Measurements from ENCODE around the gene CHFR. TPM values are rescaled to one million over a fixed set of nuclear protein-coding genes. Genes with fewer than 3 reads are reported as not detected.
"Not testable (repeated sequence)": the region's sequence is repeated elsewhere in the genome, so short reads cannot be mapped to it uniquely, and the experiment has no call there.

The CHFR gene
- total and polyA plus RNA-seq, 12 donors, result 14.9 to 54.4 (median 26.6) TPM

- intact Hi-C loops (cut with DNase I), result no loop called here
- Histone ChIP-seq H3K9me3 (replicated peaks in 1 of 3) (no peaks in the 10 kb centered on the region), H3K27me3 (no peaks in the 10 kb centered on the region), H3K36me3 (replicated peaks in 1 of 2) (peaks cover 0 to 74% of the 10 kb centered on the region in 2 donors), H3K4me1 (replicated peaks in 1 of 2) (no peaks in the 10 kb centered on the region), H3K27ac (no peak overlapping the region), H3K4me3 (no peak overlapping the region)
- TF ChIP-seq CTCF (IDR thresholded peaks at IDR 0.05) (no peak), POLR2A (IDR thresholded peaks at IDR 0.05) (no peak)
- WGBS, 4 donors, result 93 to 97% (median 96%) methylated on average over 12 to 14 of the region's 14 CpGs
- DNase-seq, result no peak
These were observed 17.9 kb downstream of the CHFR start for GRCh38 chr12:132869551-132869950.

DNA sequence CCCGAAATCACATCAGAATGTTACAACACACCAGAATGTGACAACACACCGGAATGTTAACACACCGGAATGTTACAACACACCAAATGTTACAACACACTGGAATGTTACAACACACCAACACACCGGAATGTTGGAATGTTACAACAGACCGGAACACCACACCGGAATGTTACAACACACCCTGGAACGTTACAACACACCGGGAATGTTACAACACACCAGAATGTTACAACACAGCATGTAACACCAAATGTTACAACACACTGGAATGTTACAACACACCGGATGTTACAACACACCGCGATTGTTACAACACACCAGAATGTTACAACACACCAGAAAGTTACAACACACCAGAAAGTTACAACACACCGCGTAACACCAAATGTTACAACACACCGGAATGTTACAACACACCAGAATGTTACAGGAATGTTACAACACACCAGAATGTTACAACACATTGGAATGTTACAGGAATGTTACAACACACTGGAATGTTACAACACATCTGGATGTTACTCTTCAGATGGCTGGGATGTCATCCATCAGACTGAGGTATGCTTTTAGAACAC lies 21.1 kb downstream of the CHFR start:
- Histone ChIP-seq H3K4me1 (replicated peaks in 1 of 2) (no peaks in the 10 kb centered on the region), H3K36me3 (replicated peaks in 1 of 2) (peaks cover 0 to 57% of the 10 kb centered on the region in 2 donors), H3K9me3 (replicated peaks in 1 of 3) (no peaks in the 10 kb centered on the region), H3K4me3 (no peak overlapping the region), H3K27ac (peak overlapping the region in 1 of 5 donors; percentile 41), H3K27me3 (no peaks in the 10 kb centered on the region)
- TF ChIP-seq POLR2A (IDR thresholded peaks at IDR 0.05) (no peak), CTCF (IDR thresholded peaks at IDR 0.05) (no peak)
- no peak for DNase-seq
- WGBS, 4 donors, result 89 to 93% (median 91%) methylated on average over 14 of the region's 14 CpGs
- intact Hi-C loops (cut with DNase I), result no loop called here

DNA sequence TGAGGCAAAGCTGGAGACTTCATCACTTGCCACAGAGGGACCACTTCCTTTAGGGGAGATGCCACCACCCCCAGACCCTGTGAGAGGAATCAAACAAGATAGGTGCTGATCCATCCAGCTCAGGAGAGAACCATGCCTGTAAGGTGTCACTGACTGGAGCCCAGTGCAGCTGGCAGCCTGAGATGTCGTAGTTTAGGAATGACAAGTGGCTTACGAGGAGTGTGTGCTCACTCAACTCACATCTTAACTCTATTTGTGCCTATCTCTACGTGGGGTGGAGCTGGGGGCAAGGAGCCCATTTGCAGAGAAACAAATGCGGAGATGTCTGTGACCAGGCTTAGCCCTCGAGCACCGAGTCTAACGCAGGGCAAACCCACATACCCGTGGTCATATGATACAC lies 25.8 kb downstream of the CHFR start:
- no peak overlapping the region for H3K27ac ChIP-seq
- intact Hi-C loops (cut with DNase I), result no loop called here
- H3K9me3 ChIP-seq (replicated peaks in 1 of 3), result no peaks in the 10 kb centered on the region
- H3K36me3 ChIP-seq (replicated peaks in 1 of 2), result peaks cover 0 to 62% of the 10 kb centered on the region in 2 donors
- TF ChIP-seq POLR2A (IDR thresholded peaks at IDR 0.05), result no peak
- no peak for TF ChIP-seq CTCF (IDR thresholded peaks at IDR 0.05)
- no peaks in the 10 kb centered on the region for H3K27me3 ChIP-seq
- no peak for DNase-seq
- H3K4me3 ChIP-seq, result no peak overlapping the region
- H3K4me1 ChIP-seq (replicated peaks in 1 of 2), result no peaks in the 10 kb centered on the region
- 91 to 97% (median 96%) methylated on average over 7 to 8 of the region's 8 CpGs for WGBS, 4 donors

DNA sequence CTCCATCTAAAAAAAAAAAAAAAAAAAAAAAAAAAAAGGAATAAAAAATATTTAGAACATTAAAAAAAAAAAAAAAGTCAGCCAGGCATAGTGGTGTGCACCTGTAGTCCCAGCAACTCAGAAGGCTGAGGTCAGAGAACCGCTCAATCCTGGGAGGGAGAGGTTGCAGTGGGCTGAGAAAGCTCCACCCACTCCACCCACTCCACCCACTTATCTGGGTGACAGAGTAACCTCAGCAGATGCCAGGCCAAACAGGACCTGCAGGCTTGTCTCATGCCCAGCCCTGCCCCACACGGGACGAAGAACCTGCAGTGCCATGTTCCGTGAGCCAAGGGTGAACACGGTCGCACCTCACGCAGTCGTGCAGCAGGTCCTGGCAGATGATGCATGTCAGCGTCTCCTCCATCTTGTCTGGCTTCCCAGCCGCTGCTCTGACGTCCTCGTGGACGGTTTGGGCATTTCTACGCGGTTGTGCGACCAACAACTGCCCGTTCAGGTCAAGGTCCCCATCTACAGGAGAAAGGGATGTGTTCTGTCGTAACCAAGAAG lies 28.6 kb downstream of the CHFR start:
- H3K36me3 ChIP-seq (replicated peaks in 1 of 2), result peaks cover 0 to 78% of the 10 kb centered on the region in 2 donors
- no peaks in the 10 kb centered on the region for H3K27me3 ChIP-seq
- H3K27ac ChIP-seq, result no peak overlapping the region
- no peaks in the 10 kb centered on the region for H3K4me1 ChIP-seq (replicated peaks in 1 of 2)
- no peak for TF ChIP-seq POLR2A (IDR thresholded peaks at IDR 0.05)
- TF ChIP-seq CTCF (IDR thresholded peaks at IDR 0.05), result no peak
- intact Hi-C loops (cut with DNase I), result no loop called here
- H3K4me3 ChIP-seq, result no peak overlapping the region
- WGBS, 4 donors, result 92 to 95% (median 93%) methylated on average over 17 to 18 of the region's 18 CpGs
- no peaks in the 10 kb centered on the region for H3K9me3 ChIP-seq (replicated peaks in 1 of 3)
- DNase-seq, result no peak

GRCh38 chr12:132857019-132857418 lies 30.4 kb downstream of the CHFR start:
- H3K4me1 ChIP-seq (replicated peaks in 1 of 2); DNase-seq; H3K9me3 ChIP-seq (replicated peaks in 1 of 3); H3K4me3 ChIP-seq; H3K27ac ChIP-seq; intact Hi-C loops (cut with DNase I); H3K27me3 ChIP-seq: not testable (repeated sequence)
- 89 to 96% (median 96%) methylated on average over 7 to 21 of the region's 21 CpGs; no CpG with 5 or more reads in 1 of the 4 donors for WGBS, 4 donors
- peaks cover 0 to 91% of the 10 kb centered on the region in 2 donors for H3K36me3 ChIP-seq (replicated peaks in 1 of 2)
